ENCODE results near the gene DHRSX. TPM values are rescaled to one million over a fixed set of nuclear protein-coding genes. Genes with fewer than 3 reads are reported as not detected.
"Not testable (repeated sequence)": the region's sequence is repeated elsewhere in the genome, so short reads cannot be mapped to it uniquely, and the experiment has no call there.

The DHRSX gene
- polyA plus RNA-seq, 3 donors = 12.9 to 33.2 (median 28.3) TPM

GRCh38 chrX:2463973-2464676, 36.7 kb downstream of the DHRSX start:
- no peak overlapping the region for H3K27ac Mint-ChIP-seq
- H3K4me2 ChIP-seq (replicated peaks; ENCODE audit: extremely low read depth, low read length, poor library complexity, severe bottlenecking) = no peak overlapping the region

GRCh38 chrX:2463481-2463880, 37.3 kb downstream of the DHRSX start:
- H3K27me3 Mint-ChIP-seq (ENCODE audit: low read depth in 3 of 3); H3K4me3 ChIP-seq (replicated peaks in 1 of 3; ENCODE audit: low read depth in 2 of 3, low read length in 3 of 3); H3K9me3 ChIP-seq (replicated peaks in 1 of 2; ENCODE audit: control insufficient read depth in 1 of 2, insufficient read depth in 1 of 2, low read length in 2 of 2); H3K9ac ChIP-seq (ENCODE audit: insufficient read depth, low read length, poor library complexity, severe bottlenecking); H3K27ac Mint-ChIP-seq; H3K27ac ChIP-seq (ENCODE audit: low read depth in 1 of 2, low read length in 2 of 2); H3K36me3 ChIP-seq (replicated peaks in 1 of 2; ENCODE audit: control insufficient read depth in 1 of 2, insufficient read depth in 2 of 2, low read length in 2 of 2); H3K4me1 ChIP-seq (ENCODE audit: control insufficient read depth in 1 of 2, insufficient read depth in 2 of 2, low read length in 2 of 2); H3K36me3 Mint-ChIP-seq; H2AFZ ChIP-seq (ENCODE audit: insufficient read depth, low read depth, low read length, poor library complexity, severe bottlenecking); DNase-seq; H3K27me3 ChIP-seq (ENCODE audit: control insufficient read depth in 2 of 2, insufficient read depth in 2 of 2, low read length in 2 of 2); intact Hi-C loops (cut with micrococcal nuclease); H3K4me1 Mint-ChIP-seq; H3K4me3 Mint-ChIP-seq; H3K4me2 ChIP-seq (replicated peaks; ENCODE audit: extremely low read depth, low read length, poor library complexity, severe bottlenecking); H3K9me3 Mint-ChIP-seq: not testable (repeated sequence)
- Histone ChIP-seq H3K79me2 (ENCODE audit: insufficient read depth, low read length) (peaks cover 24% of the 10 kb centered on the region), H4K20me1 (ENCODE audit: insufficient read depth, low read length) (peaks cover 86% of the 10 kb centered on the region)
- 86% methylated on average over 8 of the region's 10 CpGs for WGBS (ENCODE audit: insufficient coverage)

More at GRCh38 chrX:2463973-2464676, 36.7 kb downstream of the DHRSX start:
- intact Hi-C loops (cut with micrococcal nuclease) = no loop called here
- no peaks in the 10 kb centered on the region for H3K9me3 ChIP-seq (replicated peaks in 1 of 2; ENCODE audit: control insufficient read depth in 1 of 2, insufficient read depth in 1 of 2, low read length in 2 of 2)
- no peak for TF ChIP-seq CTCF (IDR thresholded peaks at IDR 0.05)
- H3K36me3 ChIP-seq (replicated peaks in 1 of 2; ENCODE audit: control insufficient read depth in 1 of 2, insufficient read depth in 2 of 2, low read length in 2 of 2) = no peaks in the 10 kb centered on the region
- H3K9ac ChIP-seq (ENCODE audit: insufficient read depth, low read length, poor library complexity, severe bottlenecking) = no peak overlapping the region
- H4K20me1 ChIP-seq (ENCODE audit: insufficient read depth, low read length) = peaks cover 86% of the 10 kb centered on the region
- H3K4me1 Mint-ChIP-seq = no peaks in the 10 kb centered on the region
- peaks cover 0 to 2% (median 1%) of the 10 kb centered on the region in 3 donors for H3K27me3 Mint-ChIP-seq (ENCODE audit: low read depth in 3 of 3)
- H3K4me3 Mint-ChIP-seq = no peak overlapping the region
- H3K9me3 Mint-ChIP-seq = no peaks in the 10 kb centered on the region
- peaks cover 23% of the 10 kb centered on the region for H3K79me2 ChIP-seq (ENCODE audit: insufficient read depth, low read length)
- H2AFZ ChIP-seq (ENCODE audit: insufficient read depth, low read depth, low read length, poor library complexity, severe bottlenecking) = no peak overlapping the region
- H3K4me3 ChIP-seq (replicated peaks in 1 of 3; ENCODE audit: low read depth in 2 of 3, low read length in 3 of 3) = no peak overlapping the region
- H3K36me3 Mint-ChIP-seq = peaks cover 4% of the 10 kb centered on the region in 2 donors
- H3K27ac ChIP-seq (ENCODE audit: low read depth in 1 of 2, low read length in 2 of 2) = no peak overlapping the region
- no peak for DNase-seq
- WGBS (ENCODE audit: insufficient coverage) = 94% methylated on average over 31 of the region's 31 CpGs
- H3K4me1 ChIP-seq (ENCODE audit: control insufficient read depth in 1 of 2, insufficient read depth in 2 of 2, low read length in 2 of 2) = no peaks in the 10 kb centered on the region
- no peaks in the 10 kb centered on the region for H3K27me3 ChIP-seq (ENCODE audit: control insufficient read depth in 2 of 2, insufficient read depth in 2 of 2, low read length in 2 of 2)

Data from CD14-positive monocyte (primary cell).